Liver (tissue), 9 donors: Measurements from ENCODE around the gene SKAP1. TPM values are rescaled to one million over a fixed set of nuclear protein-coding genes. Genes with fewer than 3 reads are reported as not detected.

ENCODE experiments used
- DNase-seq: peaks from one replicate; pipeline ENCODE4 v3.0.0-alpha.2; 2017; ENCODE audit warnings: low spot score
- H3K27ac ChIP-seq, 2 donors: one replicate each; pipeline ENCODE4 v1.7.0; 2013; ENCODE audit warnings: inconsistent platforms in 2 of 2, low read length in 2 of 2, control low read depth in 1 of 2, low read depth in 1 of 2, mild to moderate bottlenecking in 1 of 2
- H3K27me3 ChIP-seq, 4 donors: one replicate each; pipeline versions ENCODE4 v1.6.1 to v1.7.0; 2013; ENCODE audit warnings: low read length in 3 of 4, inconsistent platforms in 1 of 4, mild to moderate bottlenecking in 1 of 4, moderate library complexity in 1 of 4; ENCODE audit not compliant: control insufficient read depth in 4 of 4, insufficient read depth in 4 of 4
- H3K36me3 ChIP-seq, 4 donors: one replicate each; pipeline versions ENCODE4 v1.6.1 to v1.7.0; 2013; ENCODE audit warnings: low read length in 3 of 4, mild to moderate bottlenecking in 3 of 4, low read depth in 1 of 4, moderate library complexity in 1 of 4; ENCODE audit not compliant: control insufficient read depth in 4 of 4, insufficient read depth in 3 of 4
- H3K4me1 ChIP-seq, 4 donors: one replicate each; pipeline versions ENCODE4 v1.6.1 to v1.7.0; 2013; ENCODE audit warnings: low read length in 3 of 4, mild to moderate bottlenecking in 3 of 4, moderate library complexity in 1 of 4; ENCODE audit not compliant: control insufficient read depth in 4 of 4, insufficient read depth in 4 of 4
- H3K4me3 ChIP-seq, 3 donors: one replicate each; pipeline versions ENCODE4 v1.6.1 to v1.7.0; 2013; ENCODE audit warnings: low read length in 3 of 3, control low read depth in 1 of 3, low read depth in 1 of 3, mild to moderate bottlenecking in 1 of 3
- H3K9ac ChIP-seq, 2 donors: one replicate each; pipeline ENCODE4 v1.7.0; 2013; ENCODE audit warnings: low read length in 2 of 2, mild to moderate bottlenecking in 2 of 2, moderate library complexity in 2 of 2, control low read depth in 1 of 2, low read depth in 1 of 2
- H3K9me3 ChIP-seq, 4 donors: one replicate each; pipeline versions ENCODE4 v1.6.1 to v1.7.0; 2013; ENCODE audit warnings: low read length in 3 of 4; ENCODE audit not compliant: control insufficient read depth in 4 of 4
- FOXA1 ChIP-seq: IDR thresholded peaks from 2 replicates; pipeline ENCODE4 v1.6.1; 2016; ENCODE audit warnings: antibody characterized with exemption
- FOXA2 ChIP-seq: IDR thresholded peaks from 2 replicates; pipeline ENCODE4 v1.6.1; 2016; ENCODE audit warnings: antibody characterized with exemption
- HNF4A ChIP-seq, 2 donors: conservative IDR thresholded peaks; 2 replicates each; pipeline ENCODE4 v1.6.1; 2016; ENCODE audit warnings: antibody characterized with exemption in 2 of 2, mild to moderate bottlenecking in 2 of 2
- HNF4G ChIP-seq: IDR thresholded peaks from 2 replicates; pipeline ENCODE4 v1.6.1; 2016; ENCODE audit warnings: antibody characterized with exemption
- NR2F2 ChIP-seq: IDR thresholded peaks from 2 replicates; pipeline ENCODE4 v1.6.1; 2016; ENCODE audit warnings: antibody characterized with exemption
- RAD21 ChIP-seq, 2 donors: IDR thresholded peaks; 2 replicates each; pipeline ENCODE4 v1.6.1; 2016; ENCODE audit warnings: antibody characterized with exemption in 2 of 2, mild to moderate bottlenecking in 2 of 2
- RXRA ChIP-seq, 2 donors: IDR thresholded peaks; 2 replicates each; pipeline ENCODE4 v1.6.1; 2017 to 2018; ENCODE audit warnings: antibody characterized with exemption in 2 of 2, mild to moderate bottlenecking in 1 of 2
- SP1 ChIP-seq: IDR thresholded peaks from 2 replicates; pipeline ENCODE4 v1.6.1; 2018; ENCODE audit warnings: antibody characterized with exemption, mild to moderate bottlenecking
- TAF1 ChIP-seq: conservative IDR thresholded peaks from 2 replicates; pipeline ENCODE4 v1.6.1; 2016; ENCODE audit warnings: antibody characterized with exemption, mild to moderate bottlenecking
- YY1 ChIP-seq: IDR thresholded peaks from 2 replicates; pipeline ENCODE4 v1.6.1; 2016; ENCODE audit warnings: antibody characterized with exemption, mild to moderate bottlenecking
- WGBS: extraction: QIAGEN DNeasy Blood & Tissue Kit; methylation state at CpG from one replicate; pipeline ENCODE4 v1.1.7; 2013; 5-methylcytosine and 5-hydroxymethylcytosine counted together
- polyA plus RNA-seq, 2 donors: library from polyadenylated mRNA; stranded (reverse) in 1 of 2; unstranded in 1 of 2; fragments of 200-250 nt in 1 of 2; fragments of >200 nt in 1 of 2; fragmentation: Nextera tagmentation in 1 of 2; extraction: Ambion mirVana in 1 of 2; gene quantifications; one replicate each; pipeline versions ENCODE4 v1.2.1 to v1.2.3, GENCODE V29; 2013 to 2015
- total RNA-seq, 2 donors: library from RNA; depleted of rRNA; stranded (reverse); fragments of >200 nt; gene quantifications; one replicate each; pipeline ENCODE4 v1.2.3, GENCODE V29; 2014
- TF ChIP-seq, protein P1 (sequence below): IDR thresholded peaks from 2 replicates; pipeline ENCODE4 v1.6.1; 2016; ENCODE audit warnings: antibody characterized with exemption
- TF ChIP-seq, protein P2 (sequence below): IDR thresholded peaks from 2 replicates; pipeline ENCODE4 v1.6.1; 2016; ENCODE audit warnings: antibody characterized with exemption, mild to moderate bottlenecking
- TF ChIP-seq, protein P3 (sequence below): IDR thresholded peaks from 2 replicates; pipeline ENCODE4 v1.6.1; 2016; ENCODE audit warnings: antibody characterized with exemption
- donor health status: healthy.
- donor health status: healthy.
- donor health status: healthy.
- donor health status: healthy.
- donor health status: healthy.

The SKAP1 gene
- total and polyA plus RNA-seq, 4 donors: 2.5 to 20.8 (median 11.3) TPM

DNA sequence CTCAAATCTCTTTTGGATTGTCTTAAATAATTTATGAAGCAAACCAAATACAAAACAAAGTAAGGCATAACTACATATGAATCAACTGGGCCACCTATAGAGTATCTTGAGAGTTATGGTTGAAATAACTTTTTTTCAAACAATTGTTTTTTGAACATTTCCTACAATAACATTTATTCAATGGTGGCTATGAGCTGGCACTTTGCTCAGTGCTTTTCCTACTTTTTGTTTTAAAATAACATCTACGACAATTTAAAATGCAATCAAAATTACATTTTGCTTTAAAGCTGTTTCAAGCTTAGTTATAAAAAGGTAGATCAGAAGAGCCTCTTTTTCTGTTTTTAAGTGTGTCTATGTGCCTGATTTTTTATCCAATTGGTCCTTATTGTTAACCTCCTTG lies 238.7 kb downstream of the SKAP1 start:
- TF ChIP-seq, protein P1, sequence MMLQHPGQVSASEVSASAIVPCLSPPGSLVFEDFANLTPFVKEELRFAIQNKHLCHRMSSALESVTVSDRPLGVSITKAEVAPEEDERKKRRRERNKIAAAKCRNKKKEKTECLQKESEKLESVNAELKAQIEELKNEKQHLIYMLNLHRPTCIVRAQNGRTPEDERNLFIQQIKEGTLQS: no peak
- TF ChIP-seq RAD21 (IDR thresholded peaks at IDR 0.05) (no peak), FOXA2 (no peak), HNF4A (conservative IDR thresholded peaks at IDR 0.05) (no peak), TAF1 (no peak)
- TF ChIP-seq, protein P2, sequence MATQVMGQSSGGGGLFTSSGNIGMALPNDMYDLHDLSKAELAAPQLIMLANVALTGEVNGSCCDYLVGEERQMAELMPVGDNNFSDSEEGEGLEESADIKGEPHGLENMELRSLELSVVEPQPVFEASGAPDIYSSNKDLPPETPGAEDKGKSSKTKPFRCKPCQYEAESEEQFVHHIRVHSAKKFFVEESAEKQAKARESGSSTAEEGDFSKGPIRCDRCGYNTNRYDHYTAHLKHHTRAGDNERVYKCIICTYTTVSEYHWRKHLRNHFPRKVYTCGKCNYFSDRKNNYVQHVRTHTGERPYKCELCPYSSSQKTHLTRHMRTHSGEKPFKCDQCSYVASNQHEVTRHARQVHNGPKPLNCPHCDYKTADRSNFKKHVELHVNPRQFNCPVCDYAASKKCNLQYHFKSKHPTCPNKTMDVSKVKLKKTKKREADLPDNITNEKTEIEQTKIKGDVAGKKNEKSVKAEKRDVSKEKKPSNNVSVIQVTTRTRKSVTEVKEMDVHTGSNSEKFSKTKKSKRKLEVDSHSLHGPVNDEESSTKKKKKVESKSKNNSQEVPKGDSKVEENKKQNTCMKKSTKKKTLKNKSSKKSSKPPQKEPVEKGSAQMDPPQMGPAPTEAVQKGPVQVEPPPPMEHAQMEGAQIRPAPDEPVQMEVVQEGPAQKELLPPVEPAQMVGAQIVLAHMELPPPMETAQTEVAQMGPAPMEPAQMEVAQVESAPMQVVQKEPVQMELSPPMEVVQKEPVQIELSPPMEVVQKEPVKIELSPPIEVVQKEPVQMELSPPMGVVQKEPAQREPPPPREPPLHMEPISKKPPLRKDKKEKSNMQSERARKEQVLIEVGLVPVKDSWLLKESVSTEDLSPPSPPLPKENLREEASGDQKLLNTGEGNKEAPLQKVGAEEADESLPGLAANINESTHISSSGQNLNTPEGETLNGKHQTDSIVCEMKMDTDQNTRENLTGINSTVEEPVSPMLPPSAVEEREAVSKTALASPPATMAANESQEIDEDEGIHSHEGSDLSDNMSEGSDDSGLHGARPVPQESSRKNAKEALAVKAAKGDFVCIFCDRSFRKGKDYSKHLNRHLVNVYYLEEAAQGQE: no peak
- 89% methylated on average over 1 of the region's 1 CpG for WGBS
- no peak for DNase-seq
- H3K4me3 ChIP-seq: no peak overlapping the region
- no peaks in the 10 kb centered on the region for H3K36me3 ChIP-seq
- no peaks in the 10 kb centered on the region for H3K9me3 ChIP-seq
- no peaks in the 10 kb centered on the region for H3K4me1 ChIP-seq
- H3K27me3 ChIP-seq: no peaks in the 10 kb centered on the region
- no peak overlapping the region for H3K9ac ChIP-seq
- no peak overlapping the region for H3K27ac ChIP-seq

DNA sequence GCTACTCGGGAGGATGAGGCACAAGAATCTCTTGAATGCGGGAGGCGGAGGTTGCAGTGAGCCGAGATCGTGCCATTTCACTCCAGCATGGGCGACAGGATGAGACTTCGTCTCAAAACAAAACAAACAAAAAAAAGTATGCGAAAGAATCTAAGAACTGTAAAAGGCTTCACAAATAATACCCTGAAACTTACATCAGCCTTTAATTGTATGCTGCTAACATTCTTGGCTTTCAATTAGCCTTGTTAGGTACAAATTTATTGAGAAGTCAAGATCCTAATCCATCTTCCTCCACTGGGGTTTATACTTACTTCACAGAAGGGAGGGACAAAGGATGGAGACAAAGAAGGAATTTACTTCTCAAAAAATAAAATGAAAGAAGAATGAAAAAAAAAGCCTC lies 239.1 kb downstream of the SKAP1 start:
- 98% methylated on average over 8 of the region's 8 CpGs for WGBS
- Histone ChIP-seq H3K9ac (no peak overlapping the region), H3K27me3 (no peaks in the 10 kb centered on the region), H3K4me3 (no peak overlapping the region), H3K4me1 (no peaks in the 10 kb centered on the region), H3K9me3 (no peaks in the 10 kb centered on the region), H3K27ac (no peak overlapping the region), H3K36me3 (no peaks in the 10 kb centered on the region)
- no peak for TF ChIP-seq HNF4G
- TF ChIP-seq, protein P2: no peak
- no peak for TF ChIP-seq FOXA2
- TF ChIP-seq, protein P3, sequence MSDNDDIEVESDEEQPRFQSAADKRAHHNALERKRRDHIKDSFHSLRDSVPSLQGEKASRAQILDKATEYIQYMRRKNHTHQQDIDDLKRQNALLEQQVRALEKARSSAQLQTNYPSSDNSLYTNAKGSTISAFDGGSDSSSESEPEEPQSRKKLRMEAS: no peak
- TF ChIP-seq, protein P1: no peak
- TF ChIP-seq YY1: no peak
- TF ChIP-seq HNF4A (conservative IDR thresholded peaks at IDR 0.05): no peak
- no peak for TF ChIP-seq RXRA (IDR thresholded peaks at IDR 0.05)
- TF ChIP-seq NR2F2: no peak
- TF ChIP-seq TAF1: no peak
- no peak for TF ChIP-seq SP1
- no peak for TF ChIP-seq FOXA1
- DNase-seq: no peak
